HCT116 (cell line): ENCODE results near the gene PELI3. TPM values are rescaled to one million over a fixed set of nuclear protein-coding genes. Genes with fewer than 3 reads are reported as not detected.

Source experiments
- ATAC-seq: fragments of 200-7000 bp; cut with Tn5 transposase; 2 replicates; pipeline ENCODE4 v1.9.1; 2020; ENCODE audit warnings: mild to moderate bottlenecking, moderate library complexity
- BruUV-seq: library from RNA; stranded (reverse); fragments of 400-500 nt; replicated peaks from 2 replicates; lab custom pipeline; 2021; lab: Mats Ljungman, UMichigan
- CTCF ChIA-PET: fragments of 300-600 bp; sonication (Branson Sonifier 250); formaldehyde crosslinking; loops from one replicate; lab custom pipeline; 2021; ENCODE audit warnings: antibody characterized with exemption; lab: Charles Lee
- POLR2A ChIA-PET: fragments of 300-600, 350-600 bp; sonication (Branson Sonifier 250); formaldehyde crosslinking; loops from one replicate; lab custom pipeline; 2021; ENCODE audit warnings: antibody characterized with exemption; lab: Charles Lee
- RAD21 ChIA-PET, 2 experiments: fragments of 300-600 bp; sonication (Branson Sonifier 250); formaldehyde crosslinking; loops; one replicate each; lab custom pipeline; 2023; ENCODE audit warnings: low total read pairs in 2 of 2; ENCODE audit not compliant: uncharacterized antibody in 2 of 2, unreplicated experiment in 2 of 2, low non-redundant PET in 1 of 2; lab: Charles Lee
- DNase-seq: peaks from one replicate; pipeline ENCODE4 v3.0.0-alpha.2; 2010; ENCODE audit warnings: low read depth, low spot score
- H2AFZ ChIP-seq: fragments of 200-600 bp; shearing (Covaris generic), sonication (generic); 2 replicates; pipeline ENCODE4 v1.6.1; 2017; ENCODE audit warnings: low read depth, mixed run types, mixed read lengths, antibody characterized with exemption, low read length; ENCODE audit not compliant: poor library complexity, severe bottlenecking
- H3K27ac ChIP-seq: 2 replicates; pipeline ENCODE4 v1.5.1; 2012; ENCODE audit warnings: low read depth, low read length
- H3K27me3 ChIP-seq: fragments of 200-600 bp; sonication (generic); 2 replicates; pipeline ENCODE4 v1.6.1; 2016; ENCODE audit warnings: mixed run types, low read length, mixed read lengths; ENCODE audit not compliant: insufficient read depth
- H3K36me3 ChIP-seq, 2 experiments: fragments of 200-500 bp in 1 of 2; fragments of 200-600 bp in 1 of 2; sonication (Bioruptor generic) in 1 of 2; sonication (generic) in 1 of 2; 2 replicates each; pipeline versions ENCODE4 v1.5.1 to v1.6.1; 2014 to 2016; ENCODE audit warnings: low read length in 2 of 2, inconsistent platforms in 1 of 2, mixed read lengths in 1 of 2, mixed run types in 1 of 2; ENCODE audit not compliant: insufficient read depth in 2 of 2, control insufficient read depth in 1 of 2
- H3K4me1 ChIP-seq, 2 experiments: fragments of 200-600 bp in 1 of 2; sonication (generic) in 1 of 2; 2 replicates each; pipeline versions ENCODE4 v1.5.1 to v1.6.1; 2012 to 2017; ENCODE audit warnings: low read length in 2 of 2, inconsistent platforms in 1 of 2, mild to moderate bottlenecking in 1 of 2, mixed read lengths in 1 of 2, mixed run types in 1 of 2, moderate library complexity in 1 of 2; ENCODE audit not compliant: insufficient read depth in 2 of 2, control insufficient read depth in 1 of 2
- H3K4me2 ChIP-seq: fragments of 200-600 bp; sonication (generic); 2 replicates; pipeline ENCODE4 v1.6.1; 2017; ENCODE audit warnings: mixed run types, low read length, mixed read lengths
- H3K4me3 ChIP-seq, 2 experiments: fragments of 200-600 bp in 1 of 2; sonication (generic) in 1 of 2; replicated peaks in 1 of 2; 2 replicates each; pipeline ENCODE4 v1.5.1; 2011 to 2016; ENCODE audit warnings: low read length in 2 of 2, control low read depth in 1 of 2, low read depth in 1 of 2, mild to moderate bottlenecking in 1 of 2, mixed read lengths in 1 of 2, mixed run types in 1 of 2
- H3K79me2 ChIP-seq: fragments of 200-600 bp; sonication (generic); 2 replicates; pipeline ENCODE4 v1.6.1; 2017; ENCODE audit warnings: mild to moderate bottlenecking, mixed run types, low read length, moderate library complexity, mixed read lengths; ENCODE audit not compliant: insufficient read depth
- H3K9ac ChIP-seq: fragments of 200-600 bp; sonication (generic); 2 replicates; pipeline ENCODE4 v1.6.1; 2016; ENCODE audit warnings: low read length, mixed read lengths
- H3K9me2 ChIP-seq: fragments of 200-600 bp; sonication (generic), shearing (Covaris generic); 2 replicates; pipeline ENCODE4 v1.6.1; 2017; ENCODE audit warnings: mixed run types, mild to moderate bottlenecking, moderate library complexity; ENCODE audit not compliant: insufficient read depth
- H3K9me3 ChIP-seq, 2 experiments: fragments of 200-500 bp in 1 of 2; fragments of 200-600 bp in 1 of 2; sonication (Bioruptor generic) in 1 of 2; sonication (generic) in 1 of 2; 2 replicates each; pipeline ENCODE4 v1.6.1; 2014 to 2017; ENCODE audit warnings: low read length in 2 of 2, mixed read lengths in 2 of 2, inconsistent platforms in 1 of 2, low read depth in 1 of 2, mild to moderate bottlenecking in 1 of 2, mixed run types in 1 of 2, moderate library complexity in 1 of 2; ENCODE audit not compliant: control insufficient read depth in 1 of 2, insufficient read depth in 1 of 2
- H4K20me1 ChIP-seq: fragments of 200-600 bp; sonication (generic), shearing (Covaris generic); 2 replicates; pipeline ENCODE4 v1.6.1; 2017; ENCODE audit warnings: mixed run types, mild to moderate bottlenecking, moderate library complexity; ENCODE audit not compliant: insufficient read depth
- ATF3 ChIP-seq: IDR thresholded peaks from 2 replicates; pipeline ENCODE4 v1.6.1; 2012
- CEBPB ChIP-seq: IDR thresholded peaks from 2 replicates; pipeline ENCODE4 v1.6.1; 2012; ENCODE audit warnings: low read depth
- CTCF ChIP-seq, 3 experiments: fragments of 200-600 bp in 1 of 3; sonication (generic) in 1 of 3; IDR thresholded peaks in 2 of 3; conservative IDR thresholded peaks in 1 of 3; 2 replicates each; pipeline ENCODE4 v1.5.1; 2012 to 2017; ENCODE audit warnings: low read depth in 2 of 3, low read length in 2 of 3, antibody characterized with exemption in 1 of 3, borderline replicate concordance in 1 of 3, control low read depth in 1 of 3, mild to moderate bottlenecking in 1 of 3, mixed read lengths in 1 of 3, mixed run types in 1 of 3, moderate library complexity in 1 of 3; ENCODE audit not compliant: insufficient read depth in 1 of 3
- EGR1 ChIP-seq: IDR thresholded peaks from 2 replicates; pipeline ENCODE4 v1.6.1; 2012; ENCODE audit warnings: low read depth
- ELF1 ChIP-seq: IDR thresholded peaks from 2 replicates; pipeline ENCODE4 v1.6.1; 2012; ENCODE audit warnings: low read depth, borderline replicate concordance
- FOSL1 ChIP-seq: IDR thresholded peaks from 2 replicates; pipeline ENCODE4 v1.6.1; 2012; ENCODE audit warnings: low read depth
- JUND ChIP-seq: IDR thresholded peaks from 2 replicates; pipeline ENCODE4 v1.6.1; 2012
- POLR2AphosphoS5 ChIP-seq: IDR thresholded peaks from 2 replicates; pipeline ENCODE4 v1.6.1; 2011; ENCODE audit warnings: mild to moderate bottlenecking, low read depth, low read length, moderate library complexity
- REST ChIP-seq: IDR thresholded peaks from 2 replicates; pipeline ENCODE4 v1.6.1; 2012; ENCODE audit warnings: low read depth
- TCF7L2 ChIP-seq: IDR thresholded peaks from 2 replicates; pipeline ENCODE4 v1.7.0; 2011; ENCODE audit warnings: borderline replicate concordance, inconsistent platforms; ENCODE audit not compliant: insufficient read depth, insufficient read length; ENCODE audit errors: extremely low read depth
- YY1 ChIP-seq: IDR thresholded peaks from 2 replicates; pipeline ENCODE4 v1.6.1; 2011; ENCODE audit warnings: low read length, low read depth, moderate library complexity, mild to moderate bottlenecking; ENCODE audit not compliant: insufficient replicate concordance; ENCODE audit errors: extremely low read depth
- ZFX ChIP-seq: fragments of 450-650 bp; IDR thresholded peaks from 2 replicates; pipeline ENCODE4 v1.6.1; 2017
- ZNF274 ChIP-seq: fragments of 200-500 bp; sonication (Bioruptor generic); IDR thresholded peaks from 2 replicates; pipeline ENCODE4 v1.6.1; 2014; ENCODE audit warnings: mild to moderate bottlenecking, low read depth, low read length, inconsistent platforms
- intact Hi-C: fragments of 100-400 bp; cut with micrococcal nuclease; formaldehyde crosslinking; loops from 2 replicates; pipeline ENCODE4 v1.10.0; 2022
- total RNA-seq: library from RNA; stranded (reverse); gene quantifications from one replicate; pipeline ENCODE4 v1.2.1, GENCODE V29; 2021; ENCODE audit not compliant: unreplicated experiment

Gene PELI3
- total RNA-seq, 1 experiment from 2014 or later = 12.8 TPM

- H3K4me1 ChIP-seq = peaks cover 0 to 7% of the 10 kb centered on the region in 2 experiments; a peak in 2 of 4 replicates
- no peak overlapping the region for H3K27ac ChIP-seq
- DNase-seq = no peak
- ATAC-seq = no peak
- H3K9me3 ChIP-seq = no peaks in the 10 kb centered on the region
- H3K79me2 ChIP-seq = no peaks in the 10 kb centered on the region
- H3K4me2 ChIP-seq = no peak overlapping the region
- CTCF ChIA-PET = no interaction called here
- no peaks in the 10 kb centered on the region for H3K27me3 ChIP-seq
- RAD21 ChIA-PET = no interaction called here
- H3K4me3 ChIP-seq = no peak overlapping the region
- intact Hi-C loops = no loop called here
- H2AFZ ChIP-seq = no peak overlapping the region
- no peaks in the 10 kb centered on the region for H3K36me3 ChIP-seq
- BruUV-seq = no TSS peak
- H4K20me1 ChIP-seq = no peaks in the 10 kb centered on the region
- TF ChIP-seq ELF1 = no peak
- no peak for TF ChIP-seq ZFX
- TF ChIP-seq POLR2AphosphoS5 = no peak
- TF ChIP-seq FOSL1 = no peak
- TF ChIP-seq ATF3 = no peak
- no peak for TF ChIP-seq CTCF (IDR thresholded peaks at IDR 0.05 in 2 of 3, conservative IDR thresholded peaks at IDR 0.05 in 1 of 3; ENCODE audit: borderline replicate concordance in 1 of 3, insufficient read depth in 1 of 3, low read depth in 2 of 3, low read length in 2 of 3)
- TF ChIP-seq EGR1 = no peak
- no peak for TF ChIP-seq JUND
- H3K9ac ChIP-seq = no peak overlapping the region
- POLR2A ChIA-PET = no interaction called here
- H3K9me2 ChIP-seq = no peaks in the 10 kb centered on the region
Observed at GRCh38 chr11:66451663-66452062, 15.0 kb upstream of the PELI3 start.

GRCh38 chr11:66454247-66454646 is 12.5 kb upstream of the PELI3 start:
- TF ChIP-seq ZNF274 = no peak
- TF ChIP-seq YY1 = no peak
- no peak for TF ChIP-seq ELF1
- TF ChIP-seq REST = no peak
- TF ChIP-seq CEBPB = no peak
- no peak for TF ChIP-seq TCF7L2
- Histone ChIP-seq H3K9me3 (no peaks in the 10 kb centered on the region), H3K79me2 (no peaks in the 10 kb centered on the region), H3K4me1 (peaks cover 0 to 7% of the 10 kb centered on the region in 2 experiments; a peak in 2 of 4 replicates), H3K27ac (no peak overlapping the region), H3K36me3 (no peaks in the 10 kb centered on the region), H3K4me2 (no peak overlapping the region), H4K20me1 (no peaks in the 10 kb centered on the region), H3K9ac (no peak overlapping the region), H2AFZ (no peak overlapping the region), H3K27me3 (no peaks in the 10 kb centered on the region), H3K9me2 (no peaks in the 10 kb centered on the region), H3K4me3 (no peak overlapping the region)
- ChIA-PET RAD21 (no interaction called here), POLR2A (no interaction called here), CTCF (no interaction called here)
- no peak for ATAC-seq
- no peak for DNase-seq
- no TSS peak for BruUV-seq
- intact Hi-C loops = no loop called here
